Stimulated activated naive CD4-positive, alpha-beta T cell treated with Interleukin-2 at 50 U/mL for 16 hours (primary cell): ENCODE results near the gene GAL3ST1.

Experiments
- DNase-seq: peaks from one replicate; lab custom pipeline; 2025; lab: John Stamatoyannopoulos, UW

Gene GAL3ST1

GRCh38 chr22:30531651-30532608 lies 42.5 kb downstream of the GAL3ST1 start:
- DNase-seq = no peak

DNA sequence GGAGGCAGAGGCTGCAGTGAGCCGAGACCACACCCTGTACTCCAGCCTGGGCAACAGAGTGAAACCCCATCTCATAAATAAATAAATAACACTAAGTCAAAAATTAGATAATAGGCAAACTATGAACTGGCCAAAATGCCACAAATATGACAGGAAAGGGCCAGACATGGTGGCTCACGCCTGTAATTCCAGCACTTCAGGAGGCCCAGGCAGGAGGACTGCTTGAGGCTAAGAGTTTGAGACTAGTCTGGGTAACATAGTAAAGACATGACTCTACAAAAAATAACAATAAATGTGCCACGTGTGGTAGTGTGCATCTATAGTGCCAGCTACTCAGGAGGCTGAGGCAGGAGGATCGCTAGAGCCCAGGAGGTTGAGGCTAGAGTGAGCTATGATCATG lies 47.8 kb downstream of the GAL3ST1 start:
- no peak for DNase-seq

DNA sequence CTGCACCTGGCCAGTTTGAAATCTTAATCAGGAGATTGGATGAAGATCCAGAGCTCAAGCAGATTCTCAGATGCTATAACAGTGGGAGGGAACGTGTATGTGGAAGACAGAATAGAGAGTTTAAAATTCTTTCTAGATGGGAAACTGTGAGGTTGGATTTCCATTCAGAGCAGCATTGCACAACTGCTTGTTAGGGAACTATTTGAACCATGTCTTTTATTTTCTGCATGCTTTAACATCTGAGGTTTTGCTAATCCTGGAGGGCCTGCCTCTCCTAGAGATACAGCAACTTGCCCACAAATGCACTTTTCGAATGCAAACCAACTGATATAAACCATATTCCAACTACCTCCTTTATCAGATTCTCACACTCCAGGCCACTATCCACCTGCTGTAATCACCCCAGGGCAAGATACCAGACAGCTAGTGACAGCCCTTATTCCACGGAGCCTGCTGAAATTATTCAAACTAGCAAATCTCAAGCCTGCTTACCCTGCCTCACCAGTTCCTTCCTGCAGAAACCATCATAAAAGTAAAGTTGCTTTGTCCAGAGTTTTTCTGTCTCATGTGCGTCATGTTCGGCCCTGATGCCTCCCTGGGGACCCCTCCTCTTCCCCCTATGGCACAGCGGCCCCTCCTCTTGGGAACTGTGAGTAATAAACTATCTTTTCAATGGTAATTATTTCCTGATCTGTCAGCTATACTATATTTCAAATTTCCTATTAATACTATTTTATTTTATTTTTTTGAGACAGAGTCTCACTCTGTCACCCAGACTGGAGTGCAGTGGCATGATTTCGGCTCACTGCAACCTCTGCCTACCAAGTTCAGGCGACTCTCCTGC lies 50.6 kb downstream of the GAL3ST1 start:
- DNase-seq = no peak

- no peak for DNase-seq
These were observed 52.9 kb downstream of the GAL3ST1 start for GRCh38 chr22:30521368-30522156.

DNA sequence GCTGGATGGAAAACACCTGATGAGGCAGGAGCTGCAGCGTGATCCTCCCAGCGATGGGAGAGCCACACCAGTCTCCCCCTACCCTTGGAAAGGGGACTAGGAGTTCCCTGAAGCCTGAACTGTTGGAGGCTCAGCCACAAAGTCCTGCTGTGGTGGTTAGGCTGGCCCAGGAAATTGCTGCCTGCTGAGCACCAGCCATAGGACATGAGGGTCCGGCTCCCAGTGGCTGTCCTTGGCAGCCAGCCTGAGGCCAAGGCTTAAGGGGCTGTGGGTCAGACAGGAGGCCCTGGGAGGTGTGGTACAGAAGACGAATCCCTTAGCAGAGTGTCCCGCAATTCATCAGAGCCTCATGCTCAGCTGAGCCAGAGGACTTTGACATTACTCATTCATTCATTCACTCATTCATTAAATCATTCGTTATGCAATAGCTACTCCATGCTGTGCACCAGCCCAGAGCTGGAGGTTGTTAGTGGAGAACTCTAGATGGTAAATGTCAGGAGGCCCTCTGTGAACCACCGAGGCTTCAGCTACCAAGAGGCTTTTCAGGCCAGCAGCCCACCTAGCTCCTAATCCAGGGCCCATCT lies 54.5 kb downstream of the GAL3ST1 start:
- no peak for DNase-seq

DNA sequence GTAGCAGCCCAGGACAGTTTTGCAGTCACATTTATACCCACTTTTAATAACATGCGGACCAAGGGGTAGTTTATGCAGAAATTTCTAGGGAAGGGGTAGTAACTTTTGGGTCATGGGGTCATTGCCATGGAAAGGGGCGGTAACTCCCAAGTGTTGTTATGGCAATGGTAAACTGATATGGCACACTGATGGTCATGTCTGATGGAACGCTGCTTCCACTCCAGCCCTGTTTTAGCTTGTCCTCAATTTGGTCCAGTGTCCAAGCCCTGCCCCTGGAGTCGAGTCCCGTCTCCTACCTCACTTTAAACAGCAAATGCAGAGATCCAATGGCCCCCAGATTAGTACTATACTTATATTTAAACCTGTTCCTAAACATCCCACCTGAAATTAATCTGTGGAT lies 57.7 kb downstream of the GAL3ST1 start:
- no peak for DNase-seq

DNA sequence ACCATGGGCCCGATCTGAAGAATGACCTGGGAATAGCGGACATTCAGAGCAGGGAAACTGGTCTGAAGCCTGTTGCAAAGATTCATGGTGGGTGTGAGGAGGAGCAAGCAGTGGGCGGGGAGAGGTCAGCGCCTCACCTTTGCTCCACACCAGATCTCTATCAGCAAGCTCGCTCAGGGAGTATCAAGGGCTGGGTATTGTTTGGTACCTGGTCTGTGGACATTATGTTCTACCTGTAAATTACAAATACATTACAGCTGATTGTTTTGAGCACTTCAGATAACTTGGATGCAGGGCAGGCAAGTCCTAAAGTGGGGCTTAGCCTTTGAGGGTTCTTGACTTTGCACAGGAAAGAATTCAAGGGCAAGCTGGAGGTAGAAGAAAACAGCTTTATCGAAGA lies 58.2 kb downstream of the GAL3ST1 start:
- no peak for DNase-seq

DNA sequence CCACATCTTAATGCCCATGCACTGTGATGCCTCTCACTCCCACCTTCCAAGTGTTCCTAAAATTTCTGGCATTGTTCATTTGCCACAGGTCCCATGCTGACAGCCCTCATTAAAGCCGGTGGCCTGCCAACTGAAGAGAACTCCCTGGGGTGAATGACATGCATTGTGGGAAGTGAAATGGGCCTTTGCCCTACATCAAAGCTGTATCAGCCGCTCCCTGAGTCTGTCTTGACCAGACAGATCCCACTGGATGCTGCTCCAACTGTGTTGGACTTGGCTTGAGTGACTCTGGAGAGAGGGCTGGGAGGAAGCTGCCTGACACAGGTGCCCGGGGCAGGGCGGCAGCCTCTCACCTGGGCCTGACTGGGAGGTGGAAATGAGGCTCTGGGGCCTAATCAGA lies 60.2 kb downstream of the GAL3ST1 start:
- DNase-seq = no peak

- no peak for DNase-seq
These were observed 61.0 kb downstream of the GAL3ST1 start for GRCh38 chr22:30513462-30513861.

GRCh38 chr22:30511911-30512310 lies 62.6 kb downstream of the GAL3ST1 start:
- DNase-seq = no peak

DNA sequence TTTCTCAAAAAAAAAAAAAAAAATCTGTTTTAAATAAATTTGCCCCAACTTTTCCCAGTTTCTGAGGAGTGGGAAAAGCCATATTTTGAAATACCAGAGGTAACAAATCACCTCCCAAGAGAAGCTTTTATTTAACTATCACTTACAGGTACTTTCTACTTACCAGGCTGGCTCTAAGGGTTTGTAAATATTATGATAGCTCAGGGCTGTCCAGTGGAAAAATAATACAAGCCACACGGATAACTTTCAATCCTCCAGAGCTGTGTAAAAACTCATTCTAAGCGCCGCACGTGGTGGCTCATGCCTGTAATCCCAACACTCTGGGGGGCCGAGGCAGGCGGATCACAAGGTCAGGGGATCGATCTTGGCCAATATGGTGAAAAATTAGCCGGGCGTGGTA lies 63.4 kb downstream of the GAL3ST1 start:
- DNase-seq = no peak

DNA sequence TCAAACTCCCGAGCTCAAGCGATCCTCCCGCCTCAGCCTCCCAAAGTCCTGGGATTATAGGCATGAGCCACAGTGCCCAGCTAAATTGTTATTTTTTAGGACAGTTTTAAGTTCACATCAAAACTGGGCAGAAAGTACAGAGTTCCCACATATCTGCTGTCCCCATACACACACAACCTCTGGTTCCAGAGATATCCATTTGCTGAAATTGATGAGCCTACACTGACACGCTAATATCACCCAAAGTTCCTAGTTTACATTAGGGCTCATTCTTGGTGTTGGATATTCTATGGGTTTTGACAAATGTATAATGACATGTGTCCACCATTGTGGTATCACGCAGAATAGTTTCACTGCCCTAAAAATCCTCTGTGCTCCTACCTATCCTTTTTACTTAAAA lies 66.2 kb downstream of the GAL3ST1 start:
- DNase-seq = no peak

DNA sequence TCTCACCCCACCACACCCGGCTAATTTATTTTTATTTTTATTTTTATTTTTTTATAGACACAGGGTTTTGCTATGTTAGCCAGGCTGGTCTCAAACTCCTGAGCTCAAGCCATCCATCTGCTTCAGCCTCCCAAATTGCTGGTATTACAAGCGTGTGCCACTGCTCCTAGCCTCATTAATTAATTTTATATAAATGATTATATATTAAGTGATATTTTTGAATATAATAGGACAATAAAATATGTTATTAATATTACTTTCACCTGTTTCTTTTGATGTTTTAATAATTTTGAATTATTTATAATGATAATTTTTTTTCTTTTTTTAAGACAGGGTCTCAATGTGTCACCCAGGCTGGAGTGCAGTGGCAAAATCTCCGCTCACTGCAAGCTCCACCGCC lies 66.8 kb downstream of the GAL3ST1 start:
- no peak for DNase-seq

DNA sequence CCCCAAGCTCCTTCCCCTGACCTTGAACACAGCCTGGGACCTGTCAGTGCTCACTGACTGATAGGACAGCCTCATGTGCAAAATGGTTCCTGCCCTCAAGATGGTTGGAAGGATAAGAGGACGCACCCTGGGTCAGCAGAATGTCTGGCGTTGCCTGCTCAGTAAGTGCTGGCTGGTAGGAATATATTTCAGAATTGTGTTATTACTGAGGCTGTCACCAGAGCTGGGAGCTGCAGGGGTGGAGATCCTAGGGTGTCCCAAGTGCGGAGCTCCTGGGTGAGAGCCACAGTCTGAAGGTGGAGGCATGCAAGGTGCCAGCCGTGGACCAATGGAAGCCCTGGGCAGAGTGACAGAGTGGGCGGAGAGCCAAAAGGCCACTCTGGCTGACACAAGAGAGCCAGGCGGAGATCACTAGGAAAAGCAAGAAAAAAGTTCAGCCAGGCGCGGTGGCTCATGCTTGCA lies 67.9 kb downstream of the GAL3ST1 start:
- no peak for DNase-seq
